Stimulated activated CD8-positive, alpha-beta memory T cell treated with anti-CD3 and anti-CD28 coated beads, Interleukin-12 subunit alpha, Interleukin-12 subunit beta, amount 100 ng/mL, for 24 hours (primary cell): Measurements from ENCODE around the gene KCNT1.
"Not testable (repeated sequence)": the region's sequence is repeated elsewhere in the genome, so short reads cannot be mapped to it uniquely, and the experiment has no call there.

Source experiments
- DNase-seq: peaks from one replicate; pipeline ENCODE4 v3.0.0-alpha.2; 2020; ENCODE audit errors: extremely low read depth

The KCNT1 gene

GRCh38 chr9:135701959-135702721 lies at the start of gene KCNT1:
TSS of gene KCNT1 (plus strand) at chr9:135702185. CDS start at chr9:135702259, 74 bp downstream.
- DNase-seq, result no peak

GRCh38 chr9:135655317-135655716 lies 46.7 kb upstream of the KCNT1 start:
- DNase-seq, result no peak

- no peak for DNase-seq
Observed at GRCh38 chr9:135657416-135657815, 44.6 kb upstream of the KCNT1 start.

GRCh38 chr9:135659252-135659651 lies 42.7 kb upstream of the KCNT1 start:
- DNase-seq, result no peak

GRCh38 chr9:135660407-135660806 lies 41.6 kb upstream of the KCNT1 start:
- no peak for DNase-seq

- no peak for DNase-seq
Observed at GRCh38 chr9:135661816-135662560, 40.0 kb upstream of the KCNT1 start.

GRCh38 chr9:135662758-135663450 lies 39.1 kb upstream of the KCNT1 start, which contains the start of gene LCN9:
TSS of gene LCN9 (plus strand) at chr9:135663309. CDS start at chr9:135663322, 13 bp downstream.
- no peak for DNase-seq

GRCh38 chr9:135663451-135663770 lies 38.6 kb upstream of the KCNT1 start:
- no peak for DNase-seq

GRCh38 chr9:135663857-135664256 lies 38.1 kb upstream of the KCNT1 start:
- DNase-seq, result no peak

- DNase-seq, result no peak
Observed at GRCh38 chr9:135664266-135664665, 37.7 kb upstream of the KCNT1 start.

- no peak for DNase-seq
Observed at GRCh38 chr9:135664801-135665794, 36.9 kb upstream of the KCNT1 start.

GRCh38 chr9:135665795-135666189 lies 36.2 kb upstream of the KCNT1 start:
- DNase-seq, result no peak

- no peak for DNase-seq
Observed at GRCh38 chr9:135666534-135667462, 35.2 kb upstream of the KCNT1 start.

GRCh38 chr9:135667463-135668001 lies 34.5 kb upstream of the KCNT1 start:
- DNase-seq, result no peak

GRCh38 chr9:135669018-135669417 lies 33.0 kb upstream of the KCNT1 start:
- not testable (repeated sequence) for DNase-seq

GRCh38 chr9:135669616-135670285 lies 32.2 kb upstream of the KCNT1 start:
- DNase-seq, result no peak

GRCh38 chr9:135670721-135671590 lies 31.0 kb upstream of the KCNT1 start:
- no peak for DNase-seq

- no peak for DNase-seq
Observed at GRCh38 chr9:135671591-135672041, 30.4 kb upstream of the KCNT1 start.
